ENCODE data around the gene LRP5. TPM values are rescaled to one million over a fixed set of nuclear protein-coding genes. Genes with fewer than 3 reads are reported as not detected.

Gene LRP5
- total and polyA plus RNA-seq, 2 experiments from 2014 or later, result 26.9 to 51.1 TPM

GRCh38 chr11:68469122-68469521 lies 156.7 kb downstream of the LRP5 start:
- Histone ChIP-seq H3K4me1 (ENCODE audit: insufficient read depth) (peaks cover 51% of the 10 kb centered on the region), H3K9me2 (ENCODE audit: insufficient read depth) (no peaks in the 10 kb centered on the region), H3F3A (replicated peaks; ENCODE audit: low read depth) (peaks cover 10% of the 10 kb centered on the region; the same call in 1 of the 2 replicates), H3K27ac (ENCODE audit: low read depth) (no peak overlapping the region), H3K36me3 (ENCODE audit: insufficient read depth) (peaks cover 4% of the 10 kb centered on the region; the same call in 1 of the 2 replicates), H4K20me1 (replicated peaks; ENCODE audit: insufficient read depth) (peaks cover 86% of the 10 kb centered on the region), H2AFZ (no peak overlapping the region), H3K79me2 (replicated peaks; ENCODE audit: insufficient read depth) (peaks cover 100% of the 10 kb centered on the region), H3K27me3 (ENCODE audit: insufficient read depth) (no peaks in the 10 kb centered on the region), H3K4me3 (no peak overlapping the region), H3K4me2 (peak overlapping the region; percentile 29; the same call in 1 of the 2 replicates)
- peaks cover 9% of the 10 kb centered on the region for H3K27me3 Mint-ChIP-seq (ENCODE audit: insufficient read depth, low read depth, poor library complexity)
- no peak overlapping the region for H3K27ac Mint-ChIP-seq
- TF ChIP-seq NANOG (IDR thresholded peaks at IDR 0.05; ENCODE audit: borderline replicate concordance) (no peak), CTCF (conservative IDR thresholded peaks at IDR 0.05; ENCODE audit: low read depth in 2 of 2) (no peak), STAT1 (IDR thresholded peaks at IDR 0.05; ENCODE audit: unreplicated experiment) (no peak), CREB1 (CRISPR knock-in tag; IDR thresholded peaks at IDR 0.05; ENCODE audit: low read depth) (no peak), REST (IDR thresholded peaks at IDR 0.05; ENCODE audit: unreplicated experiment) (no peak), EZH2phosphoT487 (IDR thresholded peaks at IDR 0.05; ENCODE audit: unreplicated experiment) (no peak), EZH2 (IDR thresholded peaks at IDR 0.05; ENCODE audit: low read depth, unreplicated experiment) (no peak), JUNB (IDR thresholded peaks at IDR 0.05; ENCODE audit: unreplicated experiment) (no peak), ZNF462 (CRISPR knock-in tag; IDR thresholded peaks at IDR 0.05) (no peak), ZNF114 (CRISPR knock-in tag; IDR thresholded peaks at IDR 0.05) (no peak), ZNF331 (CRISPR knock-in tag; IDR thresholded peaks at IDR 0.05; ENCODE audit: low read depth) (no peak), POLR2AphosphoS5 (IDR thresholded peaks at IDR 0.05; ENCODE audit: low read depth) (no peak)
- TF ChIP-seq, protein P1, sequence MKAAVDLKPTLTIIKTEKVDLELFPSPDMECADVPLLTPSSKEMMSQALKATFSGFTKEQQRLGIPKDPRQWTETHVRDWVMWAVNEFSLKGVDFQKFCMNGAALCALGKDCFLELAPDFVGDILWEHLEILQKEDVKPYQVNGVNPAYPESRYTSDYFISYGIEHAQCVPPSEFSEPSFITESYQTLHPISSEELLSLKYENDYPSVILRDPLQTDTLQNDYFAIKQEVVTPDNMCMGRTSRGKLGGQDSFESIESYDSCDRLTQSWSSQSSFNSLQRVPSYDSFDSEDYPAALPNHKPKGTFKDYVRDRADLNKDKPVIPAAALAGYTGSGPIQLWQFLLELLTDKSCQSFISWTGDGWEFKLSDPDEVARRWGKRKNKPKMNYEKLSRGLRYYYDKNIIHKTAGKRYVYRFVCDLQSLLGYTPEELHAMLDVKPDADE (IDR thresholded peaks at IDR 0.05), result no peak
- no peak overlapping the region for H3K4me3 Mint-ChIP-seq
- DNase-seq (ENCODE audit: low spot score), result no peak
- peaks cover 63% of the 10 kb centered on the region for H3K4me1 Mint-ChIP-seq
- peaks cover 5% of the 10 kb centered on the region; the same call in 2 of the 3 replicates for H3K9me3 Mint-ChIP-seq
- H3K36me3 Mint-ChIP-seq (ENCODE audit: low read depth), result peaks cover 36% of the 10 kb centered on the region
- ATAC-seq, result no peak
